DOHH2 (cell line): ENCODE measurements around the gene ACOT4.
"Not testable (repeated sequence)": the region's sequence is repeated elsewhere in the genome, so short reads cannot be mapped to it uniquely, and the experiment has no call there.

ENCODE experiments used
- CTCF ChIP-seq: fragments of 200-600 bp; sonication (generic); IDR thresholded peaks from one replicate; pipeline ENCODE4 v1.5.1; 2014; ENCODE audit warnings: antibody characterized with exemption, mild to moderate bottlenecking, low read depth, low read length; ENCODE audit not compliant: poor library complexity, severe bottlenecking
- EZH2phosphoT487 ChIP-seq: fragments of 200-600 bp; sonication (generic); IDR thresholded peaks from 2 replicates; pipeline ENCODE4 v1.6.1; 2017; ENCODE audit warnings: borderline replicate concordance, mild to moderate bottlenecking, antibody characterized with exemption, low read length, moderate library complexity, mixed read lengths

GRCh38 chr14:73569185-73569958 lies 22.3 kb upstream of the ACOT4 start, which contains the start of gene ACOT2:
- TF ChIP-seq CTCF, EZH2phosphoT487: not testable (repeated sequence)
